DOHH2 (cell line): ENCODE results near the gene VWA5B1.

Source experiments
- H3F3A ChIP-seq: fragments of 200-600 bp; sonication (generic), shearing (Covaris generic); 2 replicates; pipeline ENCODE4 v1.6.0; 2016; ENCODE audit warnings: antibody characterized with exemption, mild to moderate bottlenecking; ENCODE audit not compliant: control insufficient read depth, insufficient read depth
- H3K27ac ChIP-seq: fragments of 200-600 bp; sonication (generic); 2 replicates; pipeline ENCODE4 v1.5.1; 2014; ENCODE audit warnings: low read depth, mild to moderate bottlenecking, low read length, moderate library complexity
- H3K27me3 ChIP-seq: fragments of 200-600 bp; sonication (generic); 2 replicates; pipeline ENCODE4 v1.6.1; 2014; ENCODE audit warnings: mild to moderate bottlenecking, low read length, mixed read lengths; ENCODE audit not compliant: control insufficient read depth
- H3K36me3 ChIP-seq: fragments of 200-600 bp; sonication (generic); 2 replicates; pipeline ENCODE4 v1.6.1; 2014; ENCODE audit warnings: mild to moderate bottlenecking, low read length, moderate library complexity, mixed read lengths; ENCODE audit not compliant: control insufficient read depth
- H3K4me1 ChIP-seq: fragments of 200-600 bp; sonication (generic); 2 replicates; pipeline ENCODE4 v1.6.1; 2014; ENCODE audit warnings: mild to moderate bottlenecking, low read length, mixed read lengths; ENCODE audit not compliant: control insufficient read depth
- H3K4me2 ChIP-seq: fragments of 200-600 bp; sonication (generic); 2 replicates; pipeline ENCODE4 v1.6.0; 2014; ENCODE audit warnings: mild to moderate bottlenecking, low read length, moderate library complexity
- H3K4me3 ChIP-seq: fragments of 200-600 bp; sonication (generic); 2 replicates; pipeline ENCODE4 v1.5.1; 2014; ENCODE audit warnings: mild to moderate bottlenecking, low read length, mixed read lengths
- H3K79me2 ChIP-seq: fragments of 200-600 bp; sonication (generic); 2 replicates; pipeline ENCODE4 v1.6.1; 2014; ENCODE audit warnings: mild to moderate bottlenecking, low read length, mixed read lengths; ENCODE audit not compliant: control insufficient read depth
- H3K9me2 ChIP-seq: fragments of 200-600 bp; sonication (generic); replicated peaks from 2 replicates; pipeline ENCODE4 v1.6.1; 2014; ENCODE audit warnings: mild to moderate bottlenecking, low read length, mixed read lengths; ENCODE audit not compliant: control insufficient read depth
- H3K9me3 ChIP-seq: fragments of 200-600 bp; sonication (generic); 2 replicates; pipeline ENCODE4 v1.6.1; 2014; ENCODE audit warnings: antibody characterized with exemption, low read length, mixed read lengths; ENCODE audit not compliant: control insufficient read depth, insufficient read depth
- H4K20me1 ChIP-seq: fragments of 200-600 bp; sonication (generic); 2 replicates; pipeline ENCODE4 v1.6.0; 2014; ENCODE audit warnings: low read depth, mild to moderate bottlenecking, antibody characterized with exemption, low read length, moderate library complexity; ENCODE audit not compliant: control insufficient read depth, insufficient read depth
- EZH2phosphoT487 ChIP-seq: fragments of 200-600 bp; sonication (generic); IDR thresholded peaks from 2 replicates; pipeline ENCODE4 v1.6.1; 2017; ENCODE audit warnings: borderline replicate concordance, mild to moderate bottlenecking, antibody characterized with exemption, low read length, moderate library complexity, mixed read lengths
- TF ChIP-seq, protein P1 (sequence below): fragments of 200-600 bp; sonication (generic); IDR thresholded peaks from one replicate; pipeline ENCODE4 v1.5.1; 2014; ENCODE audit warnings: antibody characterized with exemption, mild to moderate bottlenecking, low read depth, low read length; ENCODE audit not compliant: poor library complexity, severe bottlenecking

The VWA5B1 gene

DNA sequence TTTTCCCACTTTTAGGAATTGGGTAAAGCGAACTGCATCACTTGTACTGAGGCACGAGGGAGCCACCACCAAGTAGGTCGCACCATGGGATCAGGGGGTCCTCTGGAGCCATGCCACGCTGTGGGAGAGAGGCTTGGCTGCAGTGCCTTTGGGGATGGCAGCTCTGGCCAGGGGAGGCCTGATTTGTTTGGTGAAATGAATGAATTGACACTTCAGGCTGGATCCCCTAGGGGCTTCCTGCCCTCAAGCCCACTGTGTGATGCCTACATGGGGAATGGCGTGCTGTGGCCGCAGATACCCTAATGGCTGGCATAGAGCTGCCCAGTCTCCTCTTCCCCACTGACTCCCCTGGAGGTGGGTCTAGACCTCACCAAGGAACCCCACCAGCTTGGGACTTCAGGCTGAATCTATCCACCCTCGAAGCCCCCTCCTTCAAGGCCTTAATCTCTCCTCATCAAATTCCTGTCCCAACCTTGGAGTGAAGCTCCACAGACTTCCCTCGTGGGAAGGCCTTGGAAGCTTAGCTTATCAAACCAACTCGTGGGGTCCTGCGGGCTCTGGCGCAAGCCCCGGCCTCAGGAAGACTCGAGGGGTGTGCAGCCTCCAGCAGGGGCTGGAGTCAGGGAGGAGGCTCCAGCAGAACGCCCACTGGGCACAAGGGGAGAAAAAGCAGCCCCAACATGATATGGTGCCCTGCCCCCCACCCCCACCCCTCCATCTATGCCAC is 64.6 kb downstream of the VWA5B1 start:
- Histone ChIP-seq H3K9me2 (no peaks in the 10 kb centered on the region), H4K20me1 (no peaks in the 10 kb centered on the region; the same call in 1 of the 2 replicates), H3K4me1 (no peaks in the 10 kb centered on the region), H3K9me3 (no peaks in the 10 kb centered on the region), H3F3A (no peaks in the 10 kb centered on the region), H3K79me2 (no peaks in the 10 kb centered on the region), H3K27me3 (peaks cover 21% of the 10 kb centered on the region), H3K4me3 (no peak overlapping the region), H3K27ac (no peak overlapping the region), H3K36me3 (no peaks in the 10 kb centered on the region), H3K4me2 (no peak overlapping the region)
- TF ChIP-seq, protein P1, sequence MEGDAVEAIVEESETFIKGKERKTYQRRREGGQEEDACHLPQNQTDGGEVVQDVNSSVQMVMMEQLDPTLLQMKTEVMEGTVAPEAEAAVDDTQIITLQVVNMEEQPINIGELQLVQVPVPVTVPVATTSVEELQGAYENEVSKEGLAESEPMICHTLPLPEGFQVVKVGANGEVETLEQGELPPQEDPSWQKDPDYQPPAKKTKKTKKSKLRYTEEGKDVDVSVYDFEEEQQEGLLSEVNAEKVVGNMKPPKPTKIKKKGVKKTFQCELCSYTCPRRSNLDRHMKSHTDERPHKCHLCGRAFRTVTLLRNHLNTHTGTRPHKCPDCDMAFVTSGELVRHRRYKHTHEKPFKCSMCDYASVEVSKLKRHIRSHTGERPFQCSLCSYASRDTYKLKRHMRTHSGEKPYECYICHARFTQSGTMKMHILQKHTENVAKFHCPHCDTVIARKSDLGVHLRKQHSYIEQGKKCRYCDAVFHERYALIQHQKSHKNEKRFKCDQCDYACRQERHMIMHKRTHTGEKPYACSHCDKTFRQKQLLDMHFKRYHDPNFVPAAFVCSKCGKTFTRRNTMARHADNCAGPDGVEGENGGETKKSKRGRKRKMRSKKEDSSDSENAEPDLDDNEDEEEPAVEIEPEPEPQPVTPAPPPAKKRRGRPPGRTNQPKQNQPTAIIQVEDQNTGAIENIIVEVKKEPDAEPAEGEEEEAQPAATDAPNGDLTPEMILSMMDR = no peak
- TF ChIP-seq EZH2phosphoT487 = no peak

DNA sequence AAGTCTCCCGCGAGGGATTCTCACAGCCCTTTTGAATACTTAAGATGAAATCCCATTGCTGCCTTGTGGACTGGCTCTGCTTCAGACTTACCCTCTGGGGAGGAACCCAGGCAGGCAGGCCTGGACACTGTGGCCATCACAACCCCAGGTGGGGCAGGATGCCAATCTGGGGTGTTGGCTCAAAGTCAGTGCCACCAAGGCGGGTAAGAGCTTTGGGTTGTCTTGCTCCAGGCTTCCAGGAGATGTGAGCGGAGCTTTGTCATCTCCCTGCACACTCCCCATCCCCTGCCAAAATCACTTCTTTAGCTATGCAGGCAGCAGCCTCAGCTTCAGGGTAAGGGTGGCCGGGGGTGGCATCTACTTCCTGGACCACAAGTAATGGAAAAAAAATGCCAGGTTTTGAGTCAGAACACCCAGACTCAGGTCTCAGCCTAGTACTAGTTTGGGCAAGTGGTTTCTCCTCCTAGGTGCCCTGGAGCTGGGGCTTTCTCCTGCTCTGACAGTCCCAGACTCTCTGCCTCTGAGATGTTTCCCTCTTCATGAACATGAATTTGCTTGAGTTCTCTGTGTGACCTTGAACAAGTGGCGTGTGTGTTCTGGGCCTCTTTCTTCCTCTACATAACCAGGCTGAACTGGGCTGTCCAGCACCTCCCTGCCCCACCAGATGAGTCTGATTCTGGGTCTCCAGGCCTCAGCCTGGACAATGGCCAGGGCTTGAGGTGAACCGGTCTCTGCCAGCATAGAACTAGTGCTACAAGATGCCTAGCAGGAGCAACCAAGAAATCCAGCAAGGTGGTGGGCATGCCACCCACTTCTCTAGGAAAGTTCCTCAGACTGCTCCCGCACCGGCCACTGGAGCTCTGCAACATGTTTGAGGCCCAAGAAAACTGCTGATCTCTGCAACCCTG is 65.4 kb downstream of the VWA5B1 start:
- Histone ChIP-seq H3K79me2 (no peaks in the 10 kb centered on the region), H4K20me1 (no peaks in the 10 kb centered on the region; the same call in 1 of the 2 replicates), H3K4me1 (no peaks in the 10 kb centered on the region), H3K36me3 (no peaks in the 10 kb centered on the region), H3K9me3 (no peaks in the 10 kb centered on the region), H3K9me2 (no peaks in the 10 kb centered on the region), H3K27ac (no peak overlapping the region), H3K27me3 (peaks cover 26% of the 10 kb centered on the region), H3K4me3 (no peak overlapping the region), H3F3A (no peaks in the 10 kb centered on the region), H3K4me2 (no peak overlapping the region)
- TF ChIP-seq, protein P1 = no peak
- TF ChIP-seq EZH2phosphoT487 = no peak

DNA sequence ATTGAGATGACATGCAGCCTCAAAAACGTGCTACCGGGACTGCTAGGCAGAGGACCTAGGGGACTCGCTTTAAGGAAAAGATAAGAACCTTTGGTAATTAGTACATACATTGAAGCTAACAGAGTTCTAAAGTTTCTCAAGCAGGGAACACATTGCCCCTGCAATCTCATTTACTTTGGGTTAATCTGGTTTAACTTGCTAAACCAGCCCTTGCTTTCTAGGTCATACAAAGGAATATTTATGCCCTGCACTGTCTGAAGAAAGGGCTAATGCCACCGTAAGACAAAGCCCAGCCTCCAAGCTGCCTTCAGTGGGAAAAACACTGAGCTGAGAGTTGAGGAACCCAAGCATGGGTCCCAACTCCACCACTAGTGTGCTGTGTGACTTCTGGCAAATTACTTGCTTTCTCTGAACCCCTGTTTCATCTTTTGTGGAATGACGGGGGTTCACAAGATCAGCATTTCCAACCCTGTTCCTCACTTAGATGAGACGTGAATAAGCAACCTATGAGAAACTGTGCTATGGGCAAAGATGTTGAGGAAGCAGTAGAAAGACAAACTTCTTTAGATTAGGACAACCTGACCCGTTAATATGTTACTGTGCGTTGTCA is 66.3 kb downstream of the VWA5B1 start:
- Histone ChIP-seq H3F3A (no peaks in the 10 kb centered on the region), H3K4me2 (no peak overlapping the region), H3K79me2 (no peaks in the 10 kb centered on the region), H3K9me3 (no peaks in the 10 kb centered on the region), H3K27me3 (peaks cover 26% of the 10 kb centered on the region), H3K36me3 (no peaks in the 10 kb centered on the region), H4K20me1 (no peaks in the 10 kb centered on the region; the same call in 1 of the 2 replicates), H3K4me1 (no peaks in the 10 kb centered on the region), H3K4me3 (no peak overlapping the region), H3K9me2 (no peaks in the 10 kb centered on the region), H3K27ac (no peak overlapping the region)
- TF ChIP-seq EZH2phosphoT487 = no peak
- TF ChIP-seq, protein P1 = no peak
